HepG2 (cell line): ENCODE measurements around the gene FAM124B. TPM values are rescaled to one million over a fixed set of nuclear protein-coding genes. Genes with fewer than 3 reads are reported as not detected.

ENCODE experiments used
- ATAC-seq: fragments of 200-7000 bp; cut with Tn5 transposase; 3 replicates; pipeline ENCODE4 v1.9.1; 2020; ENCODE audit warnings: mild to moderate bottlenecking, moderate library complexity
- BruUV-seq: library from RNA; stranded (reverse); fragments of 400-500 nt; replicated peaks from 2 replicates; lab custom pipeline; 2021; lab: Mats Ljungman, UMichigan
- CTCF ChIA-PET: fragments of 300-600 bp; formaldehyde crosslinking; extraction: SDS; loops from one replicate; lab custom pipeline; 2021; ENCODE audit warnings: low total read pairs, inconsistent platforms, low intra/inter-chr PET ratio; lab: Yijun Ruan, JAX
- POLR2A ChIA-PET: fragments of 350-600 bp; sonication (Branson Sonifier 250); formaldehyde crosslinking; loops from one replicate; lab custom pipeline; 2020; ENCODE audit warnings: antibody characterized with exemption, inconsistent platforms; lab: Yijun Ruan, JAX
- DNase-seq: peaks from one replicate; pipeline ENCODE4 v3.0.0-alpha.2; 2015; ENCODE audit warnings: low spot score
- FAIRE-seq: peaks from 3 replicates; lab custom pipeline; 2011; peaks lifted over from hg19 to GRCh38; lab: Jason Lieb, UNC
- H2AFZ ChIP-seq: one replicate; pipeline ENCODE4 v1.6.1; 2011; ENCODE audit warnings: low read length, inconsistent platforms
- H3K27ac ChIP-seq: fragments of 300-600 bp; 3 replicates; pipeline ENCODE4 v1.8.0; 2011; ENCODE audit warnings: mixed run types, mild to moderate bottlenecking, mixed read lengths, low read length, inconsistent platforms; ENCODE audit not compliant: insufficient read depth; ENCODE audit errors: extremely low read length
- H3K27me3 ChIP-seq, 2 experiments: fragments of 200-600 bp in 1 of 2; 2 replicates in 1 of 2; 3 replicates in 1 of 2; pipeline versions ENCODE4 v1.6.0 to v1.8.0; 2011; ENCODE audit warnings: low read length in 2 of 2, mild to moderate bottlenecking in 2 of 2, moderate library complexity in 2 of 2, inconsistent platforms in 1 of 2; ENCODE audit not compliant: insufficient read depth in 2 of 2, control insufficient read depth in 1 of 2
- H3K36me3 ChIP-seq, 2 experiments: fragments of 200-600 bp in 1 of 2; replicated peaks in 1 of 2; 2 replicates in 1 of 2; 3 replicates in 1 of 2; pipeline versions ENCODE4 v1.5.1 to v1.8.0; 2011; ENCODE audit warnings: low read length in 2 of 2, inconsistent platforms in 1 of 2; ENCODE audit not compliant: insufficient read depth in 2 of 2, control insufficient read depth in 1 of 2
- H3K4me1 ChIP-seq: 2 replicates; pipeline ENCODE4 v1.5.1; 2012; ENCODE audit warnings: low read length, inconsistent platforms; ENCODE audit not compliant: insufficient read depth
- H3K4me2 ChIP-seq: 2 replicates; pipeline ENCODE4 v1.6.0; 2011; ENCODE audit warnings: low read depth, low read length, inconsistent platforms
- H3K4me3 ChIP-seq, 3 experiments: fragments of 200-600 bp in 1 of 3; sonication (generic), shearing (Covaris generic) in 1 of 3; replicated peaks in 1 of 3; 2 replicates each; pipeline ENCODE4 v1.5.1; 2011 to 2016; ENCODE audit warnings: low read length in 3 of 3, inconsistent platforms in 2 of 3, low read depth in 2 of 3, mild to moderate bottlenecking in 2 of 3, control low read depth in 1 of 3, mixed read lengths in 1 of 3; ENCODE audit not compliant: insufficient read depth in 1 of 3
- H3K79me2 ChIP-seq: one replicate; pipeline ENCODE4 v1.6.1; 2011; ENCODE audit warnings: low read length, inconsistent platforms; ENCODE audit not compliant: insufficient read depth
- H3K9ac ChIP-seq: 2 replicates; pipeline ENCODE4 v1.6.0; 2011; ENCODE audit warnings: mild to moderate bottlenecking, low read depth, low read length, inconsistent platforms; ENCODE audit not compliant: insufficient read depth
- H3K9me3 ChIP-seq: 2 replicates; pipeline ENCODE4 v1.5.1; 2012; ENCODE audit warnings: mild to moderate bottlenecking, low read length
- H4K20me1 ChIP-seq: 2 replicates; pipeline ENCODE4 v1.6.0; 2011; ENCODE audit warnings: inconsistent platforms, mild to moderate bottlenecking, low read length, moderate library complexity; ENCODE audit not compliant: insufficient read depth
- MEF2D ChIP-seq: sonication (generic); formaldehyde crosslinking; IDR thresholded peaks from 2 replicates; pipeline ENCODE4 v1.5.1; 2020; ENCODE audit warnings: mild to moderate bottlenecking, missing genetic modification reagents
- SAFB2 ChIP-seq: sonication (generic); formaldehyde crosslinking; IDR thresholded peaks from 2 replicates; pipeline ENCODE4 v1.5.1; 2020; ENCODE audit warnings: missing genetic modification reagents, low read depth, mild to moderate bottlenecking, borderline replicate concordance
- ZNF232 ChIP-seq: sonication (generic); formaldehyde crosslinking; IDR thresholded peaks from 2 replicates; pipeline ENCODE4 v1.4.0; 2020; ENCODE audit warnings: missing genetic modification reagents, borderline replicate concordance
- ZNF333 ChIP-seq: sonication (generic); formaldehyde crosslinking; IDR thresholded peaks from 2 replicates; pipeline ENCODE4 v1.4.0; 2020; ENCODE audit warnings: mild to moderate bottlenecking, missing genetic modification reagents, borderline replicate concordance
- ZNF501 ChIP-seq: sonication (generic); formaldehyde crosslinking; IDR thresholded peaks from 2 replicates; pipeline ENCODE4 v1.5.1; 2020; ENCODE audit warnings: mild to moderate bottlenecking, moderate library complexity, missing genetic modification reagents
- ZNF546 ChIP-seq: sonication (generic); formaldehyde crosslinking; conservative IDR thresholded peaks from 2 replicates; pipeline ENCODE4 v1.8.1; 2023; ENCODE audit warnings: mild to moderate bottlenecking, missing genetic modification reagents
- ZNF678 ChIP-seq: sonication (generic); formaldehyde crosslinking; IDR thresholded peaks from 2 replicates; pipeline ENCODE4 v1.4.0; 2020; ENCODE audit warnings: mild to moderate bottlenecking, missing genetic modification reagents
- ZNF703 ChIP-seq: sonication (generic); formaldehyde crosslinking; IDR thresholded peaks from 2 replicates; pipeline ENCODE4 v1.5.1; 2020; ENCODE audit warnings: missing genetic modification reagents, mild to moderate bottlenecking, moderate library complexity, borderline replicate concordance
- ZNF878 ChIP-seq: sonication (generic); formaldehyde crosslinking; IDR thresholded peaks from 2 replicates; pipeline ENCODE4 v1.8.1; 2023; ENCODE audit warnings: mild to moderate bottlenecking, missing genetic modification reagents, moderate library complexity
- WGBS: methylation state at CpG from one replicate; pipeline ENCODE4 v1.1.6; 2017; ENCODE audit warnings: low lambda C conversion rate; 5-methylcytosine and 5-hydroxymethylcytosine counted together
- in situ Hi-C: cut with HindIII; loops from 2 replicates; pipeline ENCODE4 v1.10.0; 2017; ENCODE audit warnings: low pct_unique_long_range_greater_than_20kb; ENCODE audit not compliant: extremely low pct_ligation_motif_present
- intact Hi-C: fragments of 100-400 bp; cut with micrococcal nuclease; formaldehyde crosslinking; loops from one replicate; pipeline ENCODE4 v1.10.0; 2022; ENCODE audit not compliant: unreplicated experiment
- polyA plus RNA-seq, 8 experiments: library from polyadenylated mRNA; depleted of rRNA in 3 of 8; stranded (reverse) in 7 of 8; unstranded in 1 of 8; fragments of >200 nt; fragmentation: Illumina TruSeq in 4 of 8; extraction: Trizol in 4 of 8; gene quantifications; 2 replicates each; pipeline versions ENCODE4 v1.2.1 to v1.2.3, GENCODE V29; 2011 to 2016; ENCODE audit warnings: low read depth in 4 of 8, missing spikeins in 1 of 8, mixed read lengths in 1 of 8; ENCODE audit not compliant: insufficient read depth in 1 of 8
- total RNA-seq, 5 experiments: library from RNA; depleted of rRNA; stranded (reverse); fragments of >200 nt; fragmentation: Illumina TruSeq; extraction: Trizol; gene quantifications; 2 replicates each; pipeline ENCODE4 v1.2.3, GENCODE V29; 2016; ENCODE audit warnings: low read depth in 1 of 5
- TF ChIP-seq, protein P1 (sequence below): sonication (generic); formaldehyde crosslinking; IDR thresholded peaks from 2 replicates; pipeline ENCODE4 v1.4.0; 2020; ENCODE audit warnings: low read depth, mild to moderate bottlenecking, missing genetic modification reagents
- TF ChIP-seq, protein P2 (sequence below): sonication (generic); formaldehyde crosslinking; IDR thresholded peaks from 2 replicates; pipeline ENCODE4 v1.5.0; 2020; ENCODE audit warnings: missing genetic modification reagents
- TF ChIP-seq, protein P3 (sequence below): sonication (generic); formaldehyde crosslinking; IDR thresholded peaks from 2 replicates; pipeline ENCODE4 v1.8.1; 2023; ENCODE audit warnings: mild to moderate bottlenecking, moderate library complexity, missing genetic modification reagents
- TF ChIP-seq, protein P4 (sequence below): sonication (generic); formaldehyde crosslinking; IDR thresholded peaks from 2 replicates; pipeline ENCODE4 v1.8.1; 2023; ENCODE audit warnings: missing genetic modification reagents, inconsistent platforms, borderline replicate concordance
- TF ChIP-seq, protein P5 (sequence below): sonication (generic); formaldehyde crosslinking; IDR thresholded peaks from 2 replicates; pipeline ENCODE4 v1.4.0; 2020; ENCODE audit warnings: missing genetic modification reagents

The FAM124B gene
- total and polyA plus RNA-seq, 2 of the 13 experiments (the other 11 are each of a cell fraction or from before 2014, with no cell fraction given): not detected

DNA sequence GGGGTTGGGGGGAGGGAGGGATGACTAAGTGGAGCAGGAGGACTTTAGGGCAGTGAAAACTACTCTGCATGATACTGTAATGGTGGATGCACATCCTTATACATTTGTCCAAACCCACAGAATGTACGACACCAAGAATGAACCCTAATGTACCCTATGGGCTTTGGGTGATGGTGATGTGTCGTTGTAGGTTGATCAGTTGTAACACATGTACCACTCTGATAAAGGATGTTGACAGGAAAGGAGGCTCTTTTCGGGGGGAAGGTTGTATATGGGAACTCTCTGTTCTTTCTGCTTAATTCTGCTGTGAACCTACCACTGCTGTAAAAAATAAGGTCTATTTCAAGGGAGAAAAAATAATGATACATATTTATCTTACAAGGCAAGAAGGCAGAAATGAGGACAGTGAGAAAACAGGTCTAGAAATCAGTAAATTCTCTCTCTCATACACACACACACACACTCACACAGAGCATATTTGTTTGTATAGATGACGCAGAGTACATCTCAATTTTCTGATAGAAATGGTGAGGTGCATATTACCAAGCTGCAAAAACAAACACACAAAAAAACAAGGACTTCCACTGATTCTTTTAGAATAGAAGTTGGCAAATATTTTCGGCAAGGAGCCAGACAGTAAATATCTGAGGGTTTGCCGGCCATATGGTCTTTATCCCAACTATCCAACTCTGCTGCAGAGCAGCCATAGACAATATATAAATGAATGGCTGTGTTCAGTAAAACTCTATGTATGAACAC lies 20.2 kb downstream of the FAM124B start:
- FAIRE-seq: no peak
- no peaks in the 10 kb centered on the region for H3K79me2 ChIP-seq
- no TSS peak for BruUV-seq
- no peak overlapping the region for H3K9ac ChIP-seq
- no peak overlapping the region for H2AFZ ChIP-seq
- H3K4me3 ChIP-seq: no peak overlapping the region
- 11% methylated on average over 6 of the region's 6 CpGs for WGBS
- no peak for ATAC-seq
- no peaks in the 10 kb centered on the region for H3K36me3 ChIP-seq
- 0 out of 2 replicates have a peak, but pooled peaks cover 8% of the 10 kb centered on the region for H3K4me1 ChIP-seq
- CTCF ChIA-PET: no interaction called here
- no peaks in the 10 kb centered on the region for H4K20me1 ChIP-seq
- no peaks in the 10 kb centered on the region; a peak in 1 of 5 replicates for H3K27me3 ChIP-seq
- DNase-seq: no peak
- no peak overlapping the region for H3K27ac ChIP-seq
- in situ Hi-C loops: no loop called here
- intact Hi-C loops: no loop called here
- no peaks in the 10 kb centered on the region for H3K9me3 ChIP-seq
- no peak overlapping the region for H3K4me2 ChIP-seq
- POLR2A ChIA-PET: no interaction called here
- no peak for TF ChIP-seq ZNF678 (CRISPR knock-in tag)
- TF ChIP-seq ZNF546 (CRISPR knock-in tag): no peak
- TF ChIP-seq MEF2D (CRISPR knock-in tag): no peak
- TF ChIP-seq SAFB2: no peak
- TF ChIP-seq, protein P1, sequence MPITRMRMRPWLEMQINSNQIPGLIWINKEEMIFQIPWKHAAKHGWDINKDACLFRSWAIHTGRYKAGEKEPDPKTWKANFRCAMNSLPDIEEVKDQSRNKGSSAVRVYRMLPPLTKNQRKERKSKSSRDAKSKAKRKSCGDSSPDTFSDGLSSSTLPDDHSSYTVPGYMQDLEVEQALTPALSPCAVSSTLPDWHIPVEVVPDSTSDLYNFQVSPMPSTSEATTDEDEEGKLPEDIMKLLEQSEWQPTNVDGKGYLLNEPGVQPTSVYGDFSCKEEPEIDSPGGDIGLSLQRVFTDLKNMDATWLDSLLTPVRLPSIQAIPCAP (CRISPR knock-in tag): no peak
- TF ChIP-seq ZNF703: no peak
- no peak for TF ChIP-seq ZNF333 (CRISPR knock-in tag)
- TF ChIP-seq ZNF501 (CRISPR knock-in tag): no peak
- no peak for TF ChIP-seq ZNF232 (CRISPR knock-in tag)
- TF ChIP-seq ZNF878 (CRISPR knock-in tag): no peak
- TF ChIP-seq, protein P2, sequence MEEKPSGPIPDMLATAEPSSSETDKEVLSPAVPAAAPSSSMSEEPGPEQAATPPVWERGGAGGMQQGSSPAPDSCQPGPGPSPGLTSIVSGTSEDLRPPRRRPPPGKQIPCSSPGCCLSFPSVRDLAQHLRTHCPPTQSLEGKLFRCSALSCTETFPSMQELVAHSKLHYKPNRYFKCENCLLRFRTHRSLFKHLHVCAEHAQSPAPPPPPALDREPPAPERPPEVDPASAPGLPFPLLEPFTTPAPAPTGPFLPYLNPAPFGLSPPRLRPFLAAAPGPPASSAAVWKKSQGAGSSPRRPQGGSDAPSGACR (CRISPR knock-in tag): no peak
- TF ChIP-seq, protein P3, sequence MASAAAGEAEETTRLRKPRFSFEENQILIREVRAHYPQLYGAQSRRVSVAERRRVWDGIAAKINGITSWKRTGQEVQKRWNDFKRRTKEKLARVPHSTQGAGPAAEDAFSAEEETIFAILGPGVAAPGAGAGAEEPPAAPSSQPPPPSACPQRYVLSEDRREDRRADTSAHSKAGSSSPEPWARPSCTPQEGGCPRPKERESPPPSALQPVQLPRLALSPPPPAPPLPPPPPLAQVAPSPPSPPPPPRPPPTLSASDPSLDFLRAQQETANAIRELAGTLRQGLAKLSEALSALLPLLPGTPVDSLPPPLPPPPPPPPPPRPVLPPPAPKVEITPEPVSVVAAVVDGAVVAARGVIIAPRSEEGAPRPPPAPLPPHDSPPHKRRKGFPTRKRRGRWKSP: no peak
- TF ChIP-seq, protein P4, sequence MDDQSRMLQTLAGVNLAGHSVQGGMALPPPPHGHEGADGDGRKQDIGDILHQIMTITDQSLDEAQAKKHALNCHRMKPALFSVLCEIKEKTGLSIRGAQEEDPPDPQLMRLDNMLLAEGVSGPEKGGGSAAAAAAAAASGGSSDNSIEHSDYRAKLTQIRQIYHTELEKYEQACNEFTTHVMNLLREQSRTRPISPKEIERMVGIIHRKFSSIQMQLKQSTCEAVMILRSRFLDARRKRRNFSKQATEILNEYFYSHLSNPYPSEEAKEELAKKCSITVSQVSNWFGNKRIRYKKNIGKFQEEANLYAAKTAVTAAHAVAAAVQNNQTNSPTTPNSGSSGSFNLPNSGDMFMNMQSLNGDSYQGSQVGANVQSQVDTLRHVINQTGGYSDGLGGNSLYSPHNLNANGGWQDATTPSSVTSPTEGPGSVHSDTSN (CRISPR knock-in tag): no peak
- TF ChIP-seq, protein P5, sequence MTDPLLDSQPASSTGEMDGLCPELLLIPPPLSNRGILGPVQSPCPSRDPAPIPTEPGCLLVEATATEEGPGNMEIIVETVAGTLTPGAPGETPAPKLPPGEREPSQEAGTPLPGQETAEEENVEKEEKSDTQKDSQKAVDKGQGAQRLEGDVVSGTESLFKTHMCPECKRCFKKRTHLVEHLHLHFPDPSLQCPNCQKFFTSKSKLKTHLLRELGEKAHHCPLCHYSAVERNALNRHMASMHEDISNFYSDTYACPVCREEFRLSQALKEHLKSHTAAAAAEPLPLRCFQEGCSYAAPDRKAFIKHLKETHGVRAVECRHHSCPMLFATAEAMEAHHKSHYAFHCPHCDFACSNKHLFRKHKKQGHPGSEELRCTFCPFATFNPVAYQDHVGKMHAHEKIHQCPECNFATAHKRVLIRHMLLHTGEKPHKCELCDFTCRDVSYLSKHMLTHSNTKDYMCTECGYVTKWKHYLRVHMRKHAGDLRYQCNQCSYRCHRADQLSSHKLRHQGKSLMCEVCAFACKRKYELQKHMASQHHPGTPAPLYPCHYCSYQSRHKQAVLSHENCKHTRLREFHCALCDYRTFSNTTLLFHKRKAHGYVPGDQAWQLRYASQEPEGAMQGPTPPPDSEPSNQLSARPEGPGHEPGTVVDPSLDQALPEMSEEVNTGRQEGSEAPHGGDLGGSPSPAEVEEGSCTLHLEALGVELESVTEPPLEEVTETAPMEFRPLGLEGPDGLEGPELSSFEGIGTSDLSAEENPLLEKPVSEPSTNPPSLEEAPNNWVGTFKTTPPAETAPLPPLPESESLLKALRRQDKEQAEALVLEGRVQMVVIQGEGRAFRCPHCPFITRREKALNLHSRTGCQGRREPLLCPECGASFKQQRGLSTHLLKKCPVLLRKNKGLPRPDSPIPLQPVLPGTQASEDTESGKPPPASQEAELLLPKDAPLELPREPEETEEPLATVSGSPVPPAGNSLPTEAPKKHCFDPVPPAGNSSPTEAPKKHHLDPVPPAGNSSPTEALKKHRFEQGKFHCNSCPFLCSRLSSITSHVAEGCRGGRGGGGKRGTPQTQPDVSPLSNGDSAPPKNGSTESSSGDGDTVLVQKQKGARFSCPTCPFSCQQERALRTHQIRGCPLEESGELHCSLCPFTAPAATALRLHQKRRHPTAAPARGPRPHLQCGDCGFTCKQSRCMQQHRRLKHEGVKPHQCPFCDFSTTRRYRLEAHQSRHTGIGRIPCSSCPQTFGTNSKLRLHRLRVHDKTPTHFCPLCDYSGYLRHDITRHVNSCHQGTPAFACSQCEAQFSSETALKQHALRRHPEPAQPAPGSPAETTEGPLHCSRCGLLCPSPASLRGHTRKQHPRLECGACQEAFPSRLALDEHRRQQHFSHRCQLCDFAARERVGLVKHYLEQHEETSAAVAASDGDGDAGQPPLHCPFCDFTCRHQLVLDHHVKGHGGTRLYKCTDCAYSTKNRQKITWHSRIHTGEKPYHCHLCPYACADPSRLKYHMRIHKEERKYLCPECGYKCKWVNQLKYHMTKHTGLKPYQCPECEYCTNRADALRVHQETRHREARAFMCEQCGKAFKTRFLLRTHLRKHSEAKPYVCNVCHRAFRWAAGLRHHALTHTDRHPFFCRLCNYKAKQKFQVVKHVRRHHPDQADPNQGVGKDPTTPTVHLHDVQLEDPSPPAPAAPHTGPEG (CRISPR knock-in tag): no peak
